ENCODE results near the gene NARF. TPM values are rescaled to one million over a fixed set of nuclear protein-coding genes. Genes with fewer than 3 reads are reported as not detected.
A peak's percentile ranks its signal among the peaks of the same experiment; 100 is the strongest.

Gene NARF
- total and polyA plus RNA-seq, 7 experiments from 2014 or later, result 59.8 to 188 (median 82.0) TPM

DNA sequence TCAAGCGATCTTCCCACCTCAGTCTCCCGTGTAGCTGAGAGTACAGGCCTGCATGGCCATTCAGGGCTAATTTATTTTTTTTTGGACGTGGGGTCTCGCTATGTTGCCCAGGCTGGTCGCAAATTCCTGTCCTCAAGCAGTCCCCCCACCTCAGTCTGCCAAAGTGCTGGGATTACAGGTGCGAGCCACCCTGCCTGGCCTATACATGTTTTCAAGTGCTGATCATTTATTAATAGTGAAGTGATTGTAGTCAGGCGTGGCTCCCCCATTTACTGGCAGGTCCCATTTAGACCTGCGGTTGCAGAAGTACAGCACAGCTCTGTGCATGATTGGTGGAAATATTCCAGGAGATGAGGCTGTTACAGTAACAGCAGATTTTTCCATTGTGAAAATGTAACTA lies 69.4 kb downstream of the NARF start:
- CTCF ChIA-PET, result no interaction called here
- Histone ChIP-seq H3K27ac (ENCODE audit: low read depth, low read length) (no peak overlapping the region), H3K36me3 (ENCODE audit: control insufficient read depth in 2 of 3, insufficient read depth in 3 of 3, low read length in 3 of 3) (no peaks in the 10 kb centered on the region), H3K4me3 (ENCODE audit: low read length) (no peak overlapping the region), H3K27me3 (ENCODE audit: control insufficient read depth in 2 of 2, insufficient read depth in 2 of 2, low read length in 2 of 2) (no peaks in the 10 kb centered on the region), H3K9me3 (ENCODE audit: control insufficient read depth in 2 of 3, low read length in 3 of 3) (no peaks in the 10 kb centered on the region), H3K4me1 (ENCODE audit: control insufficient read depth in 2 of 2, insufficient read depth in 2 of 2, low read length in 2 of 2) (peaks cover 22 to 27% of the 10 kb centered on the region in 2 donors)
- peak overlapping the region in 6 of 10 donors; percentile 13 to 63 (median 36) for H3K4me3 Mint-ChIP-seq
- H3K9me3 Mint-ChIP-seq, result no peaks in the 10 kb centered on the region
- no peaks in the 10 kb centered on the region for H3K27me3 Mint-ChIP-seq
- peak overlapping the region in 8 of 9 donors; percentile 33 to 70 (median 58) for H3K27ac Mint-ChIP-seq
- DNase-seq (no peak), ATAC-seq (no peak)
- POLR2A ChIA-PET, result interaction anchor here (1.1 kb wide), 1 partner anchor 9 kb away, joined by 4 read pairs; no protein-coding TSS in a partner anchor
- intact Hi-C loops (cut with micrococcal nuclease), result no loop called here
- H3K36me3 Mint-ChIP-seq, result peaks cover 0 to 7% (median 3%) of the 10 kb centered on the region in 5 donors
- H3K4me1 Mint-ChIP-seq, result peaks cover 47 to 75% (median 61%) of the 10 kb centered on the region in 7 donors

DNA sequence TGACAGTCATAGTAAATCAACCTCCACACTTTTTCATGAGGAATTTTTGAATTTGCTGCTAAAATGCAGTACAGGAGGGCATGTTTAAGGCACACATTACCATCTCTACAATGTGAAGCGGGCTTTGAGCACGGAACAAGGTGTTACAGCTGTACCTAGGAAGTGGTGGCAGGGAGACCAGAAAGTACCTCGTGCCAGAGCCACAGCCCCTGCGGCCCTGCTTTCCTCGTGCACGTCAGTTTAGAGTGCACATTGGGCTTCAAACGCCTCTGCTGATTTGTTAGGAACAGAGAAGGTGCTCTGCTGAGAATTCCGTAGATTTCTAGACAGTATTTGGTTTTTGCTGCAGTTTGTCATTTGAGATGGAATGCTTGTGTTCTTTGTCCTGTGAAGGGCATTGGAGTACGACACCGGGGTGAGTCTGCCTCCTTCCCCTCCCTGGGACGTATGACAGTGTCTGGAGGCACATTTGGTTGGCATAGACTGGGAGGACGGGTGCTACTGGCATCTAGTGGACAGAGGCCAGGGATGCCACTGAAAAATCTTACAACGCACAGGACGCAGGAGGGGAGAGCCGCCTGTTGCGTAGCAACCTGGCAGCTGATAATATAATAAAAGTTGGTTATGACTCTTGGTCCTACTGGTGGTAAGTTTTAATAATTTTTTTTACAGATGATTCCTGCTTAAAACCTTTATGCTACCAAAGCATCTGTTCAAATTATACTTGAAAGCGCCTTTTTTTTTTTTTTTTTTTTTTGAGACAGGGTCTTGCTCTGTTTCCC lies 70.1 kb downstream of the NARF start:
- Mint-ChIP-seq H3K27me3 (no peaks in the 10 kb centered on the region), H3K9me3 (no peaks in the 10 kb centered on the region), H3K4me3 (peak overlapping the region in 9 of 10 donors; percentile 20 to 63 (median 47)), H3K27ac (peak overlapping the region; percentile 22 to 70 (median 58)), H3K4me1 (peaks cover 46 to 70% (median 58%) of the 10 kb centered on the region in 7 donors), H3K36me3 (peaks cover 0 to 5% (median 3%) of the 10 kb centered on the region in 5 donors)
- Histone ChIP-seq H3K27me3 (ENCODE audit: control insufficient read depth in 2 of 2, insufficient read depth in 2 of 2, low read length in 2 of 2) (no peaks in the 10 kb centered on the region), H3K9me3 (ENCODE audit: control insufficient read depth in 2 of 3, low read length in 3 of 3) (no peaks in the 10 kb centered on the region), H3K4me1 (ENCODE audit: control insufficient read depth in 2 of 2, insufficient read depth in 2 of 2, low read length in 2 of 2) (peaks cover 22 to 27% of the 10 kb centered on the region in 2 donors), H3K27ac (ENCODE audit: low read depth, low read length) (no peak overlapping the region), H3K4me3 (ENCODE audit: low read length) (no peak overlapping the region), H3K36me3 (ENCODE audit: control insufficient read depth in 2 of 3, insufficient read depth in 3 of 3, low read length in 3 of 3) (no peaks in the 10 kb centered on the region)
- ATAC-seq, result peak; percentile 80
- intact Hi-C loops (cut with micrococcal nuclease), result no loop called here
- POLR2A ChIA-PET, result no interaction called here
- CTCF ChIA-PET, result no interaction called here
- no peak for DNase-seq

DNA sequence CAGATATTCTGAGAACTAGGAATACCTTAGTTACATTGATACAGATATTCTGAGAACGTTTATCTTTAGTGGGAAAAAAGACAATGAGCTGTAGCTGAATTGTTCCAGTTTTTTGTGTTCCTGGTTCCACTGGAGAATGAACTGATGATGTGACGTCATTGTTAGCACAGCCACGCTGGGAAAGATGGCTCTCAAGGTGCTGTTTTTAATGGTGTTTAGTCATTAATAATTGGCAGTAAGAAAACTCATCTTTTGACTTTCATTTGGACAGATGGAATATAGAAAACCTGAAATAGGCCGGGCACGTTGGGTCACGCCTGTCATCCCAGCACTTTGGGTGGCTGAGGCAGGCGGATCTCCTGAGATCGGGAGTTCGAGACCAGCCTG lies 71.4 kb downstream of the NARF start:
- DNase-seq, result no peak
- Mint-ChIP-seq H3K4me1 (peaks cover 52 to 71% (median 60%) of the 10 kb centered on the region in 7 donors), H3K36me3 (peaks cover 0 to 10% (median 3%) of the 10 kb centered on the region in 5 donors), H3K4me3 (peak overlapping the region in 2 of 10 donors; percentile 1 to 41), H3K9me3 (no peaks in the 10 kb centered on the region), H3K27ac (no peak overlapping the region), H3K27me3 (no peaks in the 10 kb centered on the region)
- H3K9me3 ChIP-seq (ENCODE audit: control insufficient read depth in 2 of 3, low read length in 3 of 3), result no peaks in the 10 kb centered on the region
- no peaks in the 10 kb centered on the region for H3K27me3 ChIP-seq (ENCODE audit: control insufficient read depth in 2 of 2, insufficient read depth in 2 of 2, low read length in 2 of 2)
- no peak overlapping the region for H3K4me3 ChIP-seq (ENCODE audit: low read length)
- H3K36me3 ChIP-seq (ENCODE audit: control insufficient read depth in 2 of 3, insufficient read depth in 3 of 3, low read length in 3 of 3), result no peaks in the 10 kb centered on the region
- POLR2A ChIA-PET, result no interaction called here
- H3K27ac ChIP-seq (ENCODE audit: low read depth, low read length), result no peak overlapping the region
- intact Hi-C loops (cut with micrococcal nuclease), result no loop called here
- no peak for ATAC-seq
- peaks cover 17 to 23% of the 10 kb centered on the region in 2 donors for H3K4me1 ChIP-seq (ENCODE audit: control insufficient read depth in 2 of 2, insufficient read depth in 2 of 2, low read length in 2 of 2)
- CTCF ChIA-PET, result interaction anchor here (0.8 kb wide), 1 partner anchor 25 kb away, joined by 3 read pairs; no protein-coding TSS in a partner anchor

DNA sequence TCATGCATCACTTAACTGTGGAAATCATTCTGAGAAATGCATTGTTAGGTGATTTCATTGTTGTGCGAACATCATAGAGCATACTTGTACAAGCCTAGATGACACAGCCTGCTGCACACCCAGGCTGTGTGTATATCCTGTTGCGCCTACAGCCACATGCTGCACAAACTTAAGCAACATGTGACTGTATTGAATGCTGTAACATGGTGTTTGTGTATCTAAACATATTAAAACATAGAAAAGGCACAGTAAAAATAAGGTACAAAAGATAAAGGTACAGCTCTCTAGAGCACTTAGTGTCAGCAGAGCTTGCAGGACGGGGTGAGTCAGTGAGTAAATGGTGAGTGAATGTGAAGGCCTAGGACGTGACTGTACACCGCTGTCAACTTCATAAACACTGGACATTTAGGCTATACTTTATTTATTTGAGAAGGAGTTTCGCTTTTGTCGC lies 72.9 kb downstream of the NARF start:
- peak overlapping the region in 6 of 9 donors; percentile 32 to 81 (median 48) for H3K27ac Mint-ChIP-seq
- ChIA-PET POLR2A (no interaction called here), CTCF (interaction anchor here (0.5 kb wide), 1 partner anchor 572 kb away, joined by 3 read pairs; no protein-coding TSS in a partner anchor)
- H3K27me3 Mint-ChIP-seq, result no peaks in the 10 kb centered on the region
- peaks cover 0 to 12% (median 2%) of the 10 kb centered on the region in 5 donors for H3K36me3 Mint-ChIP-seq
- peaks cover 53 to 70% (median 66%) of the 10 kb centered on the region in 7 donors for H3K4me1 Mint-ChIP-seq
- H3K4me3 Mint-ChIP-seq, result peak overlapping the region in 7 of 10 donors; percentile 27 to 64 (median 45)
- ATAC-seq (no peak), DNase-seq (no peak)
- H3K27ac ChIP-seq (ENCODE audit: low read depth, low read length), result no peak overlapping the region
- intact Hi-C loops (cut with micrococcal nuclease), result no loop called here
- H3K4me3 ChIP-seq (ENCODE audit: low read length), result no peak overlapping the region
- H3K36me3 ChIP-seq (ENCODE audit: control insufficient read depth in 2 of 3, insufficient read depth in 3 of 3, low read length in 3 of 3), result no peaks in the 10 kb centered on the region
- no peaks in the 10 kb centered on the region for H3K27me3 ChIP-seq (ENCODE audit: control insufficient read depth in 2 of 2, insufficient read depth in 2 of 2, low read length in 2 of 2)
- H3K9me3 ChIP-seq (ENCODE audit: control insufficient read depth in 2 of 3, low read length in 3 of 3), result no peaks in the 10 kb centered on the region
- H3K4me1 ChIP-seq (ENCODE audit: control insufficient read depth in 2 of 2, insufficient read depth in 2 of 2, low read length in 2 of 2), result peaks cover 16 to 27% of the 10 kb centered on the region in 2 donors
- no peaks in the 10 kb centered on the region for H3K9me3 Mint-ChIP-seq

DNA sequence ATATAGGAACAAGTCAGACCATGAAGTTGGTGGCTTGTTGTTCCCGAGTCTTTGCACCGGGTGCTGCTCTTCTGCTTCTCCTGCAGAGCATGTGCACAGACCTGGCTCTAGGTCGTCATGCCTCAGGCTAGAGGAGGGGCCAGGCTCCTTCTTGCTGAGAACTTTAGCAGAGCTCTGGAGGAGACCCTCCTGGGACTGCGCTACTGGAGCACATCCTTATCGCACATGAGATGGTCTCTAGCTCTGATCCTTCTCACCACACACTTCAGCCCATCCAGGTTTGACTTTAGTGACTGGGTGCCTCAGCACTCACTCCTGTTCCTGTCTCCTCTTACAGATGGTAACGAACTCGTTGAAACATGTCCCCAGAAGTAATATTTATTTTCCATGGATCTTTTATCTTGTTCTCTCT lies 75.9 kb downstream of the NARF start:
- CTCF ChIA-PET, result interaction anchor here (0.6 to 1.1 kb wide), 3 partner anchors 12 to 806 kb away, joined by 3 read pairs; no protein-coding TSS in a partner anchor

DNA sequence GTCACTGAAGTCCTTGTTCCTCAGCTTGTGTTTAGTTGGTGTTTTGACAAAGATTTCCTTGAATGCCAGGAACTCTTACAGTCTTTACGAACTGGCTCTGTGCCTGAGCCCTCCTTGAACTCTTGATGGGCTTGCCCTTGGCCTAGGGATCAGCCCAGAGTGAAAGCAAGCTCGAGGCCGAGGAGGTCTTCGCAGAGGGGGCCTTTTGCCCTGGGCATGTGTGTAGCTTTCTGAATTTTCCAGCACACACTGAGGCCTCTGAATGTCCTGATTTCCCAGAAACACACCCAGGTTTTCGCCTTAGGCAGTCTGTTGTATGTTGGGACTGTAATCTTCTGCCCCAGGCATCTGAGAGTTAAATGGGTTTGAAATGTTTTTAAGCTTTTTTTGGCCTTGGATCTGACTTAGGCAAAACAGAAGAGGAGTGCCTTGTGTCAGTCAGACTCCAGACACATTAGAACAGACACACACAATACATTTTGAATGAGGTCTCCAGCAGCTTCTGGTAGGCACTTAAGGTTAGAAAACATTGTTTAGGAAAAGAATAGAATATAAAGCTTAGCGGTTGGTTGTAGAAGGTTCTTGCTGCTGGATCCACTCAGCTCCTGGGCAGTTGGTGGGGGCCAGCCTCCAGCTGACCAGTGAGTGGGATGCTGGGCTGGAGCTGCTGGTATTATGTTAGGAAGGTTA lies 78.1 kb downstream of the NARF start:
- no peaks in the 10 kb centered on the region for H3K9me3 Mint-ChIP-seq
- DNase-seq, result no peak
- Histone ChIP-seq H3K9me3 (ENCODE audit: control insufficient read depth in 2 of 3, low read length in 3 of 3) (no peaks in the 10 kb centered on the region), H3K27me3 (ENCODE audit: control insufficient read depth in 2 of 2, insufficient read depth in 2 of 2, low read length in 2 of 2) (no peaks in the 10 kb centered on the region), H3K27ac (ENCODE audit: low read depth, low read length) (no peak overlapping the region), H3K4me1 (ENCODE audit: control insufficient read depth in 2 of 2, insufficient read depth in 2 of 2, low read length in 2 of 2) (peaks cover 4 to 8% of the 10 kb centered on the region in 2 donors), H3K36me3 (ENCODE audit: control insufficient read depth in 2 of 3, insufficient read depth in 3 of 3, low read length in 3 of 3) (no peaks in the 10 kb centered on the region), H3K4me3 (ENCODE audit: low read length) (no peak overlapping the region)
- H3K4me3 Mint-ChIP-seq, result peak overlapping the region in 4 of 10 donors; percentile 28 to 55 (median 47)
- H3K27me3 Mint-ChIP-seq, result no peaks in the 10 kb centered on the region
- peak overlapping the region in 7 of 9 donors; percentile 65 to 80 (median 73) for H3K27ac Mint-ChIP-seq
- H3K36me3 Mint-ChIP-seq, result peaks cover 0 to 12% (median 0%) of the 10 kb centered on the region in 5 donors
- CTCF ChIA-PET, result interaction anchor here (0.6 to 1.1 kb wide), 3 partner anchors 10 to 213 kb away, joined by 3 read pairs; no protein-coding TSS in a partner anchor
- intact Hi-C loops (cut with micrococcal nuclease), result no loop called here
- peaks cover 48 to 65% (median 54%) of the 10 kb centered on the region in 7 donors for H3K4me1 Mint-ChIP-seq
- ATAC-seq, result no peak
- POLR2A ChIA-PET, result interaction anchor here (0.8 to 1.3 kb wide), 5 partner anchors 8 to 41 kb away, joined by 3 to 4 read pairs (median 3); no protein-coding TSS in a partner anchor

More for the DNA sequence above, 75.9 kb downstream of the NARF start:
- H3K27me3 Mint-ChIP-seq, result no peaks in the 10 kb centered on the region
- Histone ChIP-seq H3K27ac (ENCODE audit: low read depth, low read length) (peak overlapping the region; percentile 8), H3K4me3 (ENCODE audit: low read length) (no peak overlapping the region), H3K4me1 (ENCODE audit: control insufficient read depth in 2 of 2, insufficient read depth in 2 of 2, low read length in 2 of 2) (peaks cover 12 to 19% of the 10 kb centered on the region in 2 donors), H3K36me3 (ENCODE audit: control insufficient read depth in 2 of 3, insufficient read depth in 3 of 3, low read length in 3 of 3) (no peaks in the 10 kb centered on the region), H3K27me3 (ENCODE audit: control insufficient read depth in 2 of 2, insufficient read depth in 2 of 2, low read length in 2 of 2) (no peaks in the 10 kb centered on the region), H3K9me3 (ENCODE audit: control insufficient read depth in 2 of 3, low read length in 3 of 3) (no peaks in the 10 kb centered on the region)
- H3K4me1 Mint-ChIP-seq, result peaks cover 51 to 73% (median 61%) of the 10 kb centered on the region in 7 donors
- DNase-seq, result no peak
- POLR2A ChIA-PET, result interaction anchor here (1.1 kb wide), 1 partner anchor 77 kb away, joined by 3 read pairs; no protein-coding TSS in a partner anchor
- H3K27ac Mint-ChIP-seq, result peak overlapping the region in 6 of 9 donors; percentile 15 to 80 (median 64)
- no peak for ATAC-seq
- H3K36me3 Mint-ChIP-seq, result peaks cover 0 to 12% (median 2%) of the 10 kb centered on the region in 5 donors
- intact Hi-C loops (cut with micrococcal nuclease), result no loop called here
- no peaks in the 10 kb centered on the region for H3K9me3 Mint-ChIP-seq
- peak overlapping the region in 5 of 10 donors; percentile 13 to 43 (median 29) for H3K4me3 Mint-ChIP-seq
